Hematopoietic multipotent progenitor cell (in vitro differentiated cells): ENCODE data around the gene ULBP3. TPM values are rescaled to one million over a fixed set of nuclear protein-coding genes. Genes with fewer than 3 reads are reported as not detected.
"Not testable (repeated sequence)": the region's sequence is repeated elsewhere in the genome, so short reads cannot be mapped to it uniquely, and the experiment has no call there.

Experiments
- DNase-seq, 3 donors: peaks; one replicate each; pipeline ENCODE4 v3.0.0-alpha.2; 2011 to 2015; ENCODE audit warnings: low read depth in 2 of 3, low spot score in 2 of 3
- total RNA-seq: library from RNA; depleted of rRNA; stranded (reverse); fragments of >200 nt; gene quantifications from one replicate; pipeline ENCODE4 v1.2.3, GENCODE V29; 2012

Gene ULBP3
- total RNA-seq, 1 donor, result 2.7 TPM

DNA sequence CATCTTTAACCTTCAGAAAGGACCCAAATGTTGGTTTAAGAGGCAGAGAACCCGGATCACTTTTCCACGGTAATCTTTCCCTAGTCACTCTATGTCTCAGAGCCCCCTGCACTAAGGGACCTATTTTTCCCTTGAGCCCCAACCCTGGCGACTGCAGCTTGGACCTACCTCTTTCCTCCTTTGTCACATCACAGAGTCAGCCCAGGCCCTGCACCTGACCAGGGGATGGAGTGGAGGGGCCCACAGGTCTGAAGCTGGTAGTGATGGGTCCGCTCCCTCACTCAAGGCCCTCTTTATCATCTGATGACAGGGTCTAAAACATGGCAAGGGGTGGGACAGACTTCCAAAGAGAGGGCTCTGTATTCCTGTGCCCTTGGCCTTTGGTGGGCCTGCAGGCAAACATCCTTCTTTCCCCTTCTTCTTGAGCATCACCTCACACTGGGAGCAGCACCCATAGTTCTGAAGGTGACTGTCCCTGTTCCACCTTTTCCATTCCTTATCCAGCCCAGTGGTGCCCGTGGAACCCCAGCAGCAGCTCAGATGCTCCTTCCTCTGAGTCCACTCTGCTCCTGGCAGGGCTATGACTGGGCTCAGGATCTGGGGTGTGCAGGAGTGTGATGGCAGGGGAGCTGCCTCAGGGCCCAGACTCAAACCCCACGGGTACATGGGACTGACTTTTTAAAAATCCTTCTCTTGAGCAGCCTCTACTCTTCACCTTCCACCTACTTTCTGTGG is 49.9 kb downstream of the ULBP3 start:
- DNase-seq, result no peak

DNA sequence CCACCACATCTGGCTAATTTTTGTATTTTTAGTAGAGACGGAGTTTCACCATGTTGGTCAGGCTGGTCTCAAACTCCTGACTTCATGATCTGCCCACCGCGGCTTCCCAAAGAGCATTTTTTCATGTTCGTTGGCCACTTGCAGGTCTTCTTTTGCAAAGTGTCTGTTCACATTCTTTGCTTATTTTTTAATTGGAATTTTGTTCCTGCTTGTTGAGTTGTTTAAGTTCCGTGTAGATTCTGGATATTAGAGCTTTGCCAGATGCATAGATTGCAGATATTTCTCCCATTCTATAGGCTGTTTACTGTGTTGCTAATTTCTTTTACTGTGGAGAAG is 51.8 kb downstream of the ULBP3 start:
- not testable (repeated sequence) for DNase-seq

DNA sequence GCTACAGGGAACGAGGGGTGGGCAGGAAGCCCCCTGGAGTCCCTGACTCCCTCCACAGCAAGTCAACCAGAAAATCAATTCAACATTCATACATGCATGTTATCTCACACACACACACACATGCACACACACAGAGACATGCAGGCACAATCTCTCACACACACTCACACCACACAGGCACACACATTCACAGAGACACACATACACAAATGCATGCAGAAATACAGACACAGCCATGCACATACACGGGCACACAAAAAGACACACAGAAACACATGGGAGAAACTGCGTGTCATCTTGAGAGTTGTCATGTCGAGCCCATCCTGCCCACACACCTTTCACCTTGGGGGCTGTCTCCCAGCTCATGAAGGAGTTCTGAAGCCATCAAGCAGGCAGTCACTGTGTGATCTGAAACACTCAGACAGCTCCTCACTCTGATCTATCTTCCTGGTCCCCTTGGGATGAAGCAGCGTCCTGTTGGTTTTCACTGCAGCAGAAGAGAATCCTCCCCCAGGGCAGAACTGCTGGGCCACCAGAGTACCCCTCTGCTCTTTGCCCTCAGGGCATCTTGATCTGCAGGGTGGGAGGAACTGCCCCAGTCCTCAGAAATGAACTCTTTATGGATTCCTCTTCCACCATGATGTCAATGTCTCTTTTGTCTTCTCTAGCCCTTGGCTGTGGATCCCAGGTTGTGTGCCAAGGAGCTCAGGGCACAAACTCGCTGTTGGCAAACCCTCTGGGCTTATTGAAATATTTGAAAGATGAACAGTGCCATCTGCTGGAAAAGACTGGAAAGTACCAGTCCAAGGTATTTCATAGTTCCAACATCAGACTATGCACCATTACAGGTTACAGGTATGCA is 52.4 kb downstream of the ULBP3 start:
- DNase-seq, result peak; percentile 46 to 86 (median 63)

DNA sequence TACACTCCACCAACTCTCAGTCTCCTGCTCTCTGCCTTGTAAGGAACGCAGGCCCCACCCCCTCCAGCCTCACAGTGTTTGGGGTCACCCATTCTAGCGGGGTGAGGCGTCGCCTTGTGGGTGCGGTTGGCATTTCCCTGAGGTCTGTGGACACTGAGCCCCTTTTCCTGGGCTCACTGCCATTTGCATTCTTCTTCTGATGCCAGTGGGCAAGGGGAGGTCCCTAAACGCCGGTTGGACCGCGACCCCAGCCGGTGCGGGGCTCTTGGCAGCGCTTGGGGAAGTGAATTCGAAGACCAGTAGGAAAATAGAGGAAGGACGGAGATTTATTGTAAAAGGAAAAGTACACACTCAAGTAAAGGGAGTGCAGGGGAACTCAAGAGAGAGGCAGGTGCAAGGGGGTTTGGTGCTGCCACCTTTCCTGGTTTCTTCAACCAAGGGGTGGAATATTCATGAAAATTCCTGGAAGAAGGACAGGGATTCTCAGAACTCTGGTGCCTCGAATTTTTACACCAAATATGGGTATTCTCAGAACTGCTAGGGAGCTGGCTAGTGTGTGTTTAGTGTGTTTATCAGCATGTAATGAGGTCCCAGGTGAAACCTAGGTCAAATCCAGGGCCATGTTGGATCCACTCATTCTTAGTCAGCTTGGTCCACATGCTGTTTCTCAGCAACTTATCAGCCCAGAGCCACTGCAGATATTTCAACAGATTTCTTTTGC is 53.5 kb downstream of the ULBP3 start:
- not testable (repeated sequence) for DNase-seq

DNA sequence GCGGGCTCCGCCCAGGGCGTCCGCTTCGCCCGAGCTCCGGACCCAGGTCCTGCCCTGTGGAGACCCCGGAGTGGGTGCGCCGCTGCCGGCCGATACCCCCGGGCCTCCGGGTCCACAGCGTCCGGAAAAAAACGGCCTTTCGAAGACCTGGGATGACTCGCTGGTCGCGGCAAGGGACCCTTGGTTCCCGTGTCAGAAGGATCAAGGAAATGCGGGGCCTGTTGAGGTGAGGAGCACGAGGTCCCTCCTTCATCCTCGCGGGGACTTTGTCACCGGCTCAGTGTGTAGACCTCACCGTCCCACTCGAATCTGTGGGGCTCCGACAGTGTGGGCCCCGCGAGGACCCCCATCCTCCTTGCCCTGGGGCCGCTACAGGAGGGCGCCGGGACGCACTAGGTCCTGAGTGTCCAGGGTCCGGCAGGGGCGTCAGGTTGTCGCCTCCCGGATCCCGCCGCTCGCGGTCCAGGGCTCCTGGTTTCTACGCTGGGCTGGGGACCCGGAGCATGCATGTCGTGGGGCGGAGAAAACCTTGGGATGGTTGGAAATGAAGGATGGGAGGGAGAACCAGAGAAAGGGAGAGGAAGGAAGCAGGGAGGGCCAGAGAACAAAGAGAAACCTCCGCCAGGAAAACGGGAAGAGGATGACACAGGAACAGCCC is 54.2 kb downstream of the ULBP3 start:
- not testable (repeated sequence) for DNase-seq

GRCh38 chr6:150013785-150014622 is 54.9 kb downstream of the ULBP3 start:
- DNase-seq, result not testable (repeated sequence)

- not testable (repeated sequence) for DNase-seq
These were observed 55.8 kb downstream of the ULBP3 start for GRCh38 chr6:150012846-150013784.

Other genes starting within 250 kb of the ULBP3 start
- 1.3 TPM for gene LRP11, start 204.8 kb downstream of the ULBP3 start, total RNA-seq
- gene RAET1E, start 171.0 kb downstream of the ULBP3 start, total RNA-seq, result under 0.01 TPM
- gene RAET1G, start 146.0 kb downstream of the ULBP3 start, total RNA-seq, result not detected
- 0.27 TPM for gene ULBP2, start 127.1 kb downstream of the ULBP3 start, total RNA-seq
- under 0.01 TPM for gene ULBP1, start 105.2 kb downstream of the ULBP3 start, total RNA-seq
- not detected for gene RAET1L, start 43.6 kb downstream of the ULBP3 start, total RNA-seq
- under 0.01 TPM for gene PPP1R14C, start 73.9 kb upstream of the ULBP3 start, total RNA-seq